ENCODE data around the gene HMGA1. TPM values are rescaled to one million over a fixed set of nuclear protein-coding genes. Genes with fewer than 3 reads are reported as not detected.

The HMGA1 gene
- total and polyA plus RNA-seq, 2 of the 13 experiments (the other 11 are each of a cell fraction or from before 2014, with no cell fraction given) = 117 to 145 TPM

DNA sequence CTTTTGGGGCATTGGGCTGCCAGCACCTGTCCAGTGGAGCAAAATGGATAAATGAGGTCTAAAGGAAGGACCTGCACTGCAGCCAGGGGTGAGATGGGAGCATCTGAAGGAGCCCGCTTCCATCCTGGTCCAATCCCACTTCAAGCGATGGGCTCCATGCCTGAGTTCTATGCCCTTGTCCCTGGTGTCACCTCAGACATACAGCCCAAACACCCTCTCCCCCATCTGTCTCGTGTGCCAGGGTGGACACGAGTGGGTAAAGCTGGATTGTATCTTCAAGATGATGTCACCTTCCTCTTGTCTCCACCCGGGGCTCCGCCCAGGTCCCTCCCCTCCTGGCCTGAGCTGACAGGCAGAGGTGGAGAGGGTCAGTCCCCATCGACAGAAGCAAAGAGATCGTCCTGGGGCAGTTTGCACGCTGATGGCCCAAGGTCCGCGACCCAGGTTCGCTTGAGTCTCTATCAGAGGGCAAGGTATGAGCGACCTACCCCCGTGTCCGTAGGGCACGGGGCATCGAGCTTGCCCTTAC is 11.6 kb downstream of the HMGA1 start (continued):
- TF ChIP-seq STAT6 (CRISPR knock-in tag; IDR thresholded peaks at IDR 0.05; ENCODE audit: borderline replicate concordance) (no peak), NR2F1 (CRISPR knock-in tag; IDR thresholded peaks at IDR 0.05) (no peak; a peak in 1 of 4 replicates), NONO (IDR thresholded peaks at IDR 0.05) (no peak), NONO (CRISPR knock-in tag; conservative IDR thresholded peaks at IDR 0.05) (no peak), ZC3H13 (CRISPR knock-in tag; IDR thresholded peaks at IDR 0.05) (no peak), ZNF232 (CRISPR knock-in tag; IDR thresholded peaks at IDR 0.05; ENCODE audit: borderline replicate concordance) (no peak), POLR2AphosphoS5 (IDR thresholded peaks at IDR 0.05; ENCODE audit: low read depth, low read length) (no peak), ZNF20 (CRISPR knock-in tag; IDR thresholded peaks at IDR 0.05) (no peak), ZNF17 (CRISPR knock-in tag; IDR thresholded peaks at IDR 0.05) (no peak), RFX5 (IDR thresholded peaks at IDR 0.05; ENCODE audit: low read depth, low read length) (no peak), NRL (CRISPR knock-in tag; IDR thresholded peaks at IDR 0.05; ENCODE audit: borderline replicate concordance) (no peak; the same call in 1 of the 2 replicates), ZNF678 (CRISPR knock-in tag; IDR thresholded peaks at IDR 0.05) (no peak; the same call in 1 of the 2 replicates), ZNF512B (CRISPR knock-in tag; IDR thresholded peaks at IDR 0.05; ENCODE audit: borderline replicate concordance) (peak; percentile 89; the same call in 1 of the 2 replicates), ZNF136 (CRISPR knock-in tag; IDR thresholded peaks at IDR 0.05; ENCODE audit: low read depth) (no peak), ISL2 (CRISPR knock-in tag; IDR thresholded peaks at IDR 0.05) (no peak), DR1 (CRISPR knock-in tag; IDR thresholded peaks at IDR 0.05) (no peak), MTA1 (CRISPR knock-in tag; IDR thresholded peaks at IDR 0.05; ENCODE audit: borderline replicate concordance) (0 out of 2 replicates have a peak, but pooled peaks have one; percentile 20)
- TF ChIP-seq, protein P1, sequence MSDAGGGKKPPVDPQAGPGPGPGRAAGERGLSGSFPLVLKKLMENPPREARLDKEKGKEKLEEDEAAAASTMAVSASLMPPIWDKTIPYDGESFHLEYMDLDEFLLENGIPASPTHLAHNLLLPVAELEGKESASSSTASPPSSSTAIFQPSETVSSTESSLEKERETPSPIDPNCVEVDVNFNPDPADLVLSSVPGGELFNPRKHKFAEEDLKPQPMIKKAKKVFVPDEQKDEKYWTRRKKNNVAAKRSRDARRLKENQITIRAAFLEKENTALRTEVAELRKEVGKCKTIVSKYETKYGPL (CRISPR knock-in tag; IDR thresholded peaks at IDR 0.05) = no peak
- TF ChIP-seq, protein P2, sequence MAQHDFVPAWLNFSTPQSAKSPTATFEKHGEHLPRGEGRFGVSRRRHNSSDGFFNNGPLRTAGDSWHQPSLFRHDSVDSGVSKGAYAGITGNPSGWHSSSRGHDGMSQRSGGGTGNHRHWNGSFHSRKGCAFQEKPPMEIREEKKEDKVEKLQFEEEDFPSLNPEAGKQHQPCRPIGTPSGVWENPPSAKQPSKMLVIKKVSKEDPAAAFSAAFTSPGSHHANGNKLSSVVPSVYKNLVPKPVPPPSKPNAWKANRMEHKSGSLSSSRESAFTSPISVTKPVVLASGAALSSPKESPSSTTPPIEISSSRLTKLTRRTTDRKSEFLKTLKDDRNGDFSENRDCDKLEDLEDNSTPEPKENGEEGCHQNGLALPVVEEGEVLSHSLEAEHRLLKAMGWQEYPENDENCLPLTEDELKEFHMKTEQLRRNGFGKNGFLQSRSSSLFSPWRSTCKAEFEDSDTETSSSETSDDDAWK (CRISPR knock-in tag; IDR thresholded peaks at IDR 0.05) = no peak
- TF ChIP-seq, protein P3, sequence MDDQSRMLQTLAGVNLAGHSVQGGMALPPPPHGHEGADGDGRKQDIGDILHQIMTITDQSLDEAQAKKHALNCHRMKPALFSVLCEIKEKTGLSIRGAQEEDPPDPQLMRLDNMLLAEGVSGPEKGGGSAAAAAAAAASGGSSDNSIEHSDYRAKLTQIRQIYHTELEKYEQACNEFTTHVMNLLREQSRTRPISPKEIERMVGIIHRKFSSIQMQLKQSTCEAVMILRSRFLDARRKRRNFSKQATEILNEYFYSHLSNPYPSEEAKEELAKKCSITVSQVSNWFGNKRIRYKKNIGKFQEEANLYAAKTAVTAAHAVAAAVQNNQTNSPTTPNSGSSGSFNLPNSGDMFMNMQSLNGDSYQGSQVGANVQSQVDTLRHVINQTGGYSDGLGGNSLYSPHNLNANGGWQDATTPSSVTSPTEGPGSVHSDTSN (CRISPR knock-in tag; IDR thresholded peaks at IDR 0.05; ENCODE audit: borderline replicate concordance) = no peak

Data from HepG2 (cell line).